Bronchial epithelial cell (primary cell): ENCODE measurements around the gene NLRP7. TPM values are rescaled to one million over a fixed set of nuclear protein-coding genes. Genes with fewer than 3 reads are reported as not detected.
"Not testable (repeated sequence)": the region's sequence is repeated elsewhere in the genome, so short reads cannot be mapped to it uniquely, and the experiment has no call there.

Source experiments
- DNase-seq: peaks from one replicate; pipeline ENCODE4 v3.0.0-alpha.2; 2010; ENCODE audit warnings: low read depth
- FAIRE-seq: peaks from 2 replicates; lab custom pipeline; 2011; peaks lifted over from hg19 to GRCh38; lab: Jason Lieb, UNC
- H3K27me3 ChIP-seq: 2 replicates; pipeline ENCODE4 v1.5.1; 2011; ENCODE audit warnings: low read length; ENCODE audit not compliant: control insufficient read depth, insufficient read depth
- H3K36me3 ChIP-seq: 2 replicates; pipeline ENCODE4 v1.5.1; 2011; ENCODE audit warnings: low read length; ENCODE audit not compliant: control insufficient read depth, insufficient read depth
- H3K4me3 ChIP-seq: 2 replicates; pipeline ENCODE4 v1.5.1; 2011; ENCODE audit warnings: mild to moderate bottlenecking, low read depth, low read length, control low read depth
- total RNA-seq: library from RNA; depleted of rRNA; stranded (reverse); fragments of >200 nt; gene quantifications from 2 replicates; pipeline ENCODE4 v1.2.1, GENCODE V29; 2014
- TF ChIP-seq, protein P1 (sequence below): IDR thresholded peaks from 2 replicates; pipeline ENCODE4 v1.5.1; 2011; ENCODE audit warnings: mild to moderate bottlenecking, moderate library complexity, low read length, control low read depth, inconsistent platforms; ENCODE audit not compliant: insufficient read depth, severe bottlenecking

Gene NLRP7
- total RNA-seq, 1 donor from 2014 or later: not detected

DNA sequence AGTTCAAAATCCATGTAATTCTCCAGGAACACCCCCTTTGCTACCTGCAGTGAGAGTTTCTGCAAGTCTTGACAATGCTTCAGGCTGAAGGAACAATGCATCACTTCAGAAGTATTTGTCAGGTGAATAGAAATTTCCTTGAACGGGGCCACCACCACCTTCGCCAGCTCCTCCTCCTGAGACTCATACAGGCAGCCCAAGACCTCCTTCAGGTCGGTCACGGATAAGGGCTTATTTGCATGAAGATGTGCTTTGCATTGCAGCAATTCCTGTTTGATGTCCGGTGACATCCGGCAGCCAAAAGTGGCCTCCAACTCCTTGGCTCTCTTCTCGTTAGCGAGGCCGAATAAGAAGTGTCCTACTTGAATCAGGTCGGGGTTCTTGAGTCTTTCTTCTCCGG lies 8.4 kb downstream of the NLRP7 start:
- FAIRE-seq (peak; percentile 47), DNase-seq (peak; percentile 14)
- TF ChIP-seq, protein P1, sequence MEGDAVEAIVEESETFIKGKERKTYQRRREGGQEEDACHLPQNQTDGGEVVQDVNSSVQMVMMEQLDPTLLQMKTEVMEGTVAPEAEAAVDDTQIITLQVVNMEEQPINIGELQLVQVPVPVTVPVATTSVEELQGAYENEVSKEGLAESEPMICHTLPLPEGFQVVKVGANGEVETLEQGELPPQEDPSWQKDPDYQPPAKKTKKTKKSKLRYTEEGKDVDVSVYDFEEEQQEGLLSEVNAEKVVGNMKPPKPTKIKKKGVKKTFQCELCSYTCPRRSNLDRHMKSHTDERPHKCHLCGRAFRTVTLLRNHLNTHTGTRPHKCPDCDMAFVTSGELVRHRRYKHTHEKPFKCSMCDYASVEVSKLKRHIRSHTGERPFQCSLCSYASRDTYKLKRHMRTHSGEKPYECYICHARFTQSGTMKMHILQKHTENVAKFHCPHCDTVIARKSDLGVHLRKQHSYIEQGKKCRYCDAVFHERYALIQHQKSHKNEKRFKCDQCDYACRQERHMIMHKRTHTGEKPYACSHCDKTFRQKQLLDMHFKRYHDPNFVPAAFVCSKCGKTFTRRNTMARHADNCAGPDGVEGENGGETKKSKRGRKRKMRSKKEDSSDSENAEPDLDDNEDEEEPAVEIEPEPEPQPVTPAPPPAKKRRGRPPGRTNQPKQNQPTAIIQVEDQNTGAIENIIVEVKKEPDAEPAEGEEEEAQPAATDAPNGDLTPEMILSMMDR: no peak
- H3K27me3 ChIP-seq: no peaks in the 10 kb centered on the region
- H3K4me3 ChIP-seq: no peak overlapping the region
- no peaks in the 10 kb centered on the region for H3K36me3 ChIP-seq

DNA sequence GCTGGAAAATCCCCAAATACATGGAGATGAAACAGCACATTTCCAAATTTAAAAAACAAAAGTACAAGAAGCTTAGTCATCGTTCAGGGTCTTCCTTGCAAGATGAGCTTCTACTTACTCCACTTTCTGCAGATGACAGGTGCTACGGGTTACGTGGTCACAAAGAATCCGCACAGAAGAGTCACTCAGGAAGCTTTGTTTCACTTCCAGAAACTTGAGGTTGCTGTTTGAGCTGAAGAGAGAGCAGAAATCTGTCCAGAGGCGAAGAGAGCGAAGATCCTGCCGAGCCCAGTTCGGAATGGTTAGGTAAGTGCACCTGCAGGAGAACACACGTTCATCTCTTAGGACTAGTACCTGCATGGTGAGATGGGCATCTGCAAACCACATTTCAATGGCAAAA lies 9.4 kb downstream of the NLRP7 start:
- DNase-seq (no peak), FAIRE-seq (no peak)
- Histone ChIP-seq H3K36me3 (no peaks in the 10 kb centered on the region), H3K4me3 (no peak overlapping the region), H3K27me3 (no peaks in the 10 kb centered on the region)
- TF ChIP-seq, protein P1: no peak

DNA sequence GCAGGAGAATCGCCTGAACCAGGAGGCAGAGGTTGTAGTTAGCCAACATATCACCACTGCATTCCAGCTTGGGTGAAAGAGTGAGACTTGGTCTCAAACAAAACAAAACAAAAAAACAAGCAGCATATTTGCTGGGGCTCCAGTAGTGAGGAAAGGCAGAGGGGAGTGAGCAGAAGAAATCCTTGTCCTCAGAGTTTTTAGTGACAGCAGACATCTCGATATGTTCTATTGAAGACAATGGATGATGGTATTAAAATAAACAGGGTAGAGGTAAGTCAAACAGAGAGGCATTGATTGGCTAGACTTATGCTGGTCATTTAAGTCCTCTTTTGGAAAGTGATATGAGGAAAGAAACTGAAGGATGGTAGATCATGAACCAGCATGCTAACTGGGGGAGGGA lies 19.0 kb downstream of the NLRP7 start:
- TF ChIP-seq, protein P1: no peak
- FAIRE-seq: no peak

DNA sequence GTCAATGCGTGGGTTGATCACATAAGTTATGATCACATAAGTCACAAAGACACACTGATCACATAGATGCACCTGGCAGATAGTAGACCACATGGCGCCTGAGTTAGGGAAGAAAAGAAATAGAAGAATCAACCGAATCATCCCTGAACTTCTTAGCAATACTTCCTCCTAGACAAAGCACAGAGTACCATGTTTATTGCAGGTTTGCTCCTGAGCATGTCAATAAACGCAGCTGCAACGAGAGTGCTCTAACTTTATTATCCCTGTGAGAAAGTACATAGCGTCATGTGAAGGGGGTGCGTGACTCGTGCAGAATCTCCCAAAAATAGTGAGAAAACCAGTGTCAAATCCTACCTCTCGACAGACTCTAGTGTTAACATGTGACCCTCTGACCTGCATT lies 24.1 kb downstream of the NLRP7 start:
- no peak overlapping the region for H3K4me3 ChIP-seq
- H3K36me3 ChIP-seq: no peaks in the 10 kb centered on the region
- DNase-seq (no peak), FAIRE-seq (peak; percentile 28)
- no peaks in the 10 kb centered on the region for H3K27me3 ChIP-seq
- TF ChIP-seq, protein P1: no peak

More for the DNA sequence above, 19.0 kb downstream of the NLRP7 start:
- Histone ChIP-seq H3K36me3 (no peaks in the 10 kb centered on the region), H3K4me3 (no peak overlapping the region), H3K27me3 (no peaks in the 10 kb centered on the region)
- DNase-seq: no peak

DNA sequence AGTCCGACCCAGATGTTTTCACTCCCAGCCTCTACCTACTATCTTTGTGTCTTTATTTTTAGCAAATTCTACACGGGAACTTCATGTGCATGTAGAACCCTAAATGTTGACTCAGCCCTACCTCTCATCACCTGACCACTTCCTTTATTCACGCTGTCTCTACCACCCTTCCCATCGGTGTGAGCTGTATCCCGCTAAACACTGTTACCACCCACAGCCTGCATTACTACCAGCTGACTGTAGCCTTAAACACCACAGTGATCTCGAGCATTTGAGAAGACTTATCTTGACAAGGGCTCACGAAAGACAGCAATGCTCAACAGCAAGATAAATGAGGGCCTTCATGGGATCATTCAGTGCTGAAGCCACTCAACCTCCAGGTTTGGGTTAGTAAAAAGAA lies 26.2 kb downstream of the NLRP7 start:
- Histone ChIP-seq H3K4me3 (no peak overlapping the region), H3K36me3 (no peaks in the 10 kb centered on the region), H3K27me3 (no peaks in the 10 kb centered on the region)
- no peak for FAIRE-seq
- DNase-seq: no peak
- TF ChIP-seq, protein P1: no peak

DNA sequence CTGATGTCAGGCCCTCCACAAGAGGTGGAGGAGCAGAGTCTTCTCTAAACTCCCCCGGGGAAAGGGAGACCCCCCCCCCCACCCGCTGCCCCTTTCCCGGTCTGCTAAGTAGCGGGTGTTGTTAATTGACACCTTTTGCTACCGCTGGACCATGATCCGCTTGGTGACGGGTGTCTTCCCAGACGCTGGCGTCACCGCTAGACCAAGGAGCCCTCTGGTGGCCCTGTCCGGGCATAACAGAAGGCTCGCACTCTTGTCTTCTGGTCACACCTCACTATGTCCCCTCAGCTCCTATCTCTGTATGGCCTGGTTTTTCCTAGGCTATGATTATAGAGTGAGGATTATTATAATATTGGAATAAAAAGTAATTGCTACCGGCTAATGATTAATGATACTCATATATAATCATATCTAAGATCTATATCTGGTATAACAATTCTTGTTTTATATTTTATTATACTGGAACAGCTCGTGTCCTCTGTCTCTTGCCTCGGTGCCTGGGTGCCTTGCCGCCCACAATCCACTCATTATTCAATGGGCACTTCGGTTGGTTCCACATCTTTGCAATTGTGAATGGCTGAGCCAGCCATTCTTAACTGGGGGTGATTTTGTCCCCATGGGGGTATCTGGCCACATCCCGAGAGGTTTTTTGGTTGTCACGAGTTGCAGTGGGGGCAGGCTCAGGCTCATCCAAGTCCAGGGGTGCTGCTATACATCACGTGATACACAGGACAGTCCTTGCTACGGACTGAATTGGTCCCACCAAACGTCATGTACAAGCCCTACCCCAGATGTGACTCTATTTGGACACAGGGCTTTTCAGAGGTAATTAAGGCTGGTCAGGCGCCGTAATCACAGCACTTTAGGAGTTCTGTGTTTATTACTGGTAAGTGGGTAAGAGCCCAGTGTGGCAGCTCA lies 27.4 kb downstream of the NLRP7 start:
- not testable (repeated sequence) for H3K4me3 ChIP-seq, DNase-seq, H3K36me3 ChIP-seq, FAIRE-seq, H3K27me3 ChIP-seq
